WTC11 (cell line): ENCODE data around the gene CSF1. TPM values are rescaled to one million over a fixed set of nuclear protein-coding genes. Genes with fewer than 3 reads are reported as not detected.

Experiments used
- ATAC-seq: fragments of 200-7000 bp; cut with Tn5 transposase; 2 replicates; pipeline ENCODE4 v1.10.0; 2021; ENCODE audit warnings: mild to moderate bottlenecking, moderate library complexity
- CTCF ChIA-PET: fragments of 300-600 bp; sonication (Branson Sonifier 250); formaldehyde crosslinking; loops from one replicate; lab custom pipeline; 2021; ENCODE audit warnings: antibody characterized with exemption; lab: Charles Lee
- POLR2A ChIA-PET: fragments of 350-600 bp; sonication (Branson Sonifier 250); formaldehyde crosslinking; loops from one replicate; lab custom pipeline; 2021; ENCODE audit warnings: antibody characterized with exemption; lab: Charles Lee
- DNase-seq: peaks from one replicate; pipeline ENCODE4 v3.0.0; 2021; ENCODE audit warnings: low spot score
- H3K27ac Mint-ChIP-seq: 2 replicates; pipeline ENCODE4 v1.8.0; 2021; ENCODE audit warnings: mixed read lengths
- H3K27me3 Mint-ChIP-seq: 2 replicates; pipeline ENCODE4 v1.8.0; 2021; ENCODE audit warnings: low read depth, mild to moderate bottlenecking, moderate library complexity, mixed read lengths
- H3K36me3 Mint-ChIP-seq: 2 replicates; pipeline ENCODE4 v1.8.0; 2021; ENCODE audit warnings: mixed read lengths
- H3K4me1 Mint-ChIP-seq: 2 replicates; pipeline ENCODE4 v1.8.0; 2022; ENCODE audit warnings: mixed read lengths
- H3K4me3 Mint-ChIP-seq: 2 replicates; pipeline ENCODE4 v1.8.0; 2021; ENCODE audit warnings: mild to moderate bottlenecking, moderate library complexity, mixed read lengths
- H3K9me3 Mint-ChIP-seq: 2 replicates; pipeline ENCODE4 v1.8.0; 2021; ENCODE audit warnings: mixed read lengths
- ELF4 ChIP-seq: sonication (generic); formaldehyde crosslinking; IDR thresholded peaks from 2 replicates; pipeline ENCODE4 v1.8.1; 2022; ENCODE audit warnings: low read depth, mild to moderate bottlenecking, moderate library complexity, missing genetic modification reagents
- EMX1 ChIP-seq: fragments of 250-450 bp; sonication (Bioruptor Pico); IDR thresholded peaks from 2 replicates; pipeline ENCODE4 v1.8.0; 2021; ENCODE audit warnings: mild to moderate bottlenecking
- ESRRA ChIP-seq: sonication (generic); formaldehyde crosslinking; IDR thresholded peaks from 2 replicates; pipeline ENCODE4 v1.8.1; 2022; ENCODE audit warnings: mild to moderate bottlenecking, missing genetic modification reagents, borderline replicate concordance
- FOXJ3 ChIP-seq: sonication (generic); formaldehyde crosslinking; IDR thresholded peaks from 2 replicates; pipeline ENCODE4 v1.9.0; 2021; ENCODE audit warnings: missing genetic modification reagents, mild to moderate bottlenecking, borderline replicate concordance
- GRHL2 ChIP-seq: fragments of 250-450 bp; sonication (Bioruptor Pico); IDR thresholded peaks from 2 replicates; pipeline ENCODE4 v1.8.0; 2022; ENCODE audit warnings: mild to moderate bottlenecking, moderate library complexity; ENCODE audit not compliant: insufficient replicate concordance, severe bottlenecking
- HMGA2 ChIP-seq: fragments of 250-450 bp; sonication (Bioruptor Pico); IDR thresholded peaks from 2 replicates; pipeline ENCODE4 v1.4.0; 2021; ENCODE audit warnings: mild to moderate bottlenecking, moderate library complexity
- JUN ChIP-seq: sonication (generic); formaldehyde crosslinking; IDR thresholded peaks from 2 replicates; pipeline ENCODE4 v1.8.0; 2023; ENCODE audit warnings: mild to moderate bottlenecking, missing genetic modification reagents
- KAT7 ChIP-seq: sonication (generic); formaldehyde crosslinking; IDR thresholded peaks from 2 replicates; pipeline ENCODE4 v1.8.1; 2023; ENCODE audit warnings: missing genetic modification reagents, mild to moderate bottlenecking, borderline replicate concordance
- NFE2L1 ChIP-seq: sonication (generic); formaldehyde crosslinking; IDR thresholded peaks from 2 replicates; pipeline ENCODE4 v1.8.1; 2023; ENCODE audit warnings: missing genetic modification reagents
- NR1H2 ChIP-seq: sonication (generic); formaldehyde crosslinking; IDR thresholded peaks from 2 replicates; pipeline ENCODE4 v1.9.0; 2021; ENCODE audit warnings: mild to moderate bottlenecking, moderate library complexity, missing genetic modification reagents
- ZBTB21 ChIP-seq: sonication (generic); formaldehyde crosslinking; IDR thresholded peaks from 2 replicates; pipeline ENCODE4 v1.8.1; 2023; ENCODE audit warnings: mild to moderate bottlenecking, missing genetic modification reagents, borderline replicate concordance
- ZNF121 ChIP-seq: sonication (generic); formaldehyde crosslinking; IDR thresholded peaks from 2 replicates; pipeline ENCODE4 v1.8.0; 2023; ENCODE audit warnings: missing genetic modification reagents
- total RNA-seq: library from RNA; stranded (reverse); gene quantifications from 3 replicates; pipeline ENCODE4 v1.2.3, GENCODE V29; 2021
- TF ChIP-seq, protein P1 (sequence below): sonication (generic); formaldehyde crosslinking; IDR thresholded peaks from 2 replicates; pipeline ENCODE4 v1.8.0; 2023; ENCODE audit warnings: missing genetic modification reagents, mild to moderate bottlenecking, borderline replicate concordance
- TF ChIP-seq, protein P2 (sequence below): sonication (generic); formaldehyde crosslinking; IDR thresholded peaks from 2 replicates; pipeline ENCODE4 v1.8.1; 2022; ENCODE audit warnings: low read depth, mild to moderate bottlenecking, moderate library complexity, missing genetic modification reagents, borderline replicate concordance
- TF ChIP-seq, protein P3 (sequence below): sonication (generic); formaldehyde crosslinking; IDR thresholded peaks from 2 replicates; pipeline ENCODE4 v1.8.1; 2023; ENCODE audit warnings: mild to moderate bottlenecking, missing genetic modification reagents, moderate library complexity
- TF ChIP-seq, protein P4 (sequence below): sonication (generic); formaldehyde crosslinking; IDR thresholded peaks from 2 replicates; pipeline ENCODE4 v1.8.0; 2022; ENCODE audit warnings: mild to moderate bottlenecking, missing genetic modification reagents
- TF ChIP-seq, protein P5 (sequence below): sonication (generic); formaldehyde crosslinking; IDR thresholded peaks from 2 replicates; pipeline ENCODE4 v1.8.1; 2023; ENCODE audit warnings: mild to moderate bottlenecking, moderate library complexity, missing genetic modification reagents
- TF ChIP-seq, protein P6 (sequence below): fragments of 250-450 bp; sonication (Bioruptor Pico); IDR thresholded peaks from 2 replicates; pipeline ENCODE4 v2.1.2; 2022; ENCODE audit warnings: mild to moderate bottlenecking, moderate library complexity
- TF ChIP-seq, protein P7 (sequence below): fragments of 250-450 bp; sonication (Bioruptor Pico); IDR thresholded peaks from 2 replicates; pipeline ENCODE4 v1.9.0; 2021; ENCODE audit warnings: mild to moderate bottlenecking

Gene CSF1
- total RNA-seq, 1 experiment from 2014 or later: 3.0 TPM

DNA sequence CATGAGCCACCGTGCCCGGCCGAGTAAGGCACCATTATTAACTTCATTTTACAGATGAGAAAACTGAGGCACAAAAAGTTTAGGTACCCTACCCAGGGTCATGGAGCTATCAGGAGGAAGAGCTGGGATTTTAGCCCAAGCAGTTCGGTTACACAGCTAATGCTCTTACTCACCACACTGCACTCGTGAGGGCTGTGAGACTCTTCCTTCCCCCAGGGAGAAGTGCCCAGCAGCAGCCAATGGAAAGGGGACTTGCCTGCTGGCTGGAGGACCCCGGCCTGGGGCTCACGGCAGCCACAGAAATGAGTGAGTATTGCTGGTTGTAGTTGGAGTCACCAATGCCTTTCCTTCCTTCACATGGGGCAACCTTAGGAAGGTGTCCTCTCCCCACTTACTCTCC lies 5.2 kb upstream of the CSF1 start (continued):
- TF ChIP-seq, protein P1, sequence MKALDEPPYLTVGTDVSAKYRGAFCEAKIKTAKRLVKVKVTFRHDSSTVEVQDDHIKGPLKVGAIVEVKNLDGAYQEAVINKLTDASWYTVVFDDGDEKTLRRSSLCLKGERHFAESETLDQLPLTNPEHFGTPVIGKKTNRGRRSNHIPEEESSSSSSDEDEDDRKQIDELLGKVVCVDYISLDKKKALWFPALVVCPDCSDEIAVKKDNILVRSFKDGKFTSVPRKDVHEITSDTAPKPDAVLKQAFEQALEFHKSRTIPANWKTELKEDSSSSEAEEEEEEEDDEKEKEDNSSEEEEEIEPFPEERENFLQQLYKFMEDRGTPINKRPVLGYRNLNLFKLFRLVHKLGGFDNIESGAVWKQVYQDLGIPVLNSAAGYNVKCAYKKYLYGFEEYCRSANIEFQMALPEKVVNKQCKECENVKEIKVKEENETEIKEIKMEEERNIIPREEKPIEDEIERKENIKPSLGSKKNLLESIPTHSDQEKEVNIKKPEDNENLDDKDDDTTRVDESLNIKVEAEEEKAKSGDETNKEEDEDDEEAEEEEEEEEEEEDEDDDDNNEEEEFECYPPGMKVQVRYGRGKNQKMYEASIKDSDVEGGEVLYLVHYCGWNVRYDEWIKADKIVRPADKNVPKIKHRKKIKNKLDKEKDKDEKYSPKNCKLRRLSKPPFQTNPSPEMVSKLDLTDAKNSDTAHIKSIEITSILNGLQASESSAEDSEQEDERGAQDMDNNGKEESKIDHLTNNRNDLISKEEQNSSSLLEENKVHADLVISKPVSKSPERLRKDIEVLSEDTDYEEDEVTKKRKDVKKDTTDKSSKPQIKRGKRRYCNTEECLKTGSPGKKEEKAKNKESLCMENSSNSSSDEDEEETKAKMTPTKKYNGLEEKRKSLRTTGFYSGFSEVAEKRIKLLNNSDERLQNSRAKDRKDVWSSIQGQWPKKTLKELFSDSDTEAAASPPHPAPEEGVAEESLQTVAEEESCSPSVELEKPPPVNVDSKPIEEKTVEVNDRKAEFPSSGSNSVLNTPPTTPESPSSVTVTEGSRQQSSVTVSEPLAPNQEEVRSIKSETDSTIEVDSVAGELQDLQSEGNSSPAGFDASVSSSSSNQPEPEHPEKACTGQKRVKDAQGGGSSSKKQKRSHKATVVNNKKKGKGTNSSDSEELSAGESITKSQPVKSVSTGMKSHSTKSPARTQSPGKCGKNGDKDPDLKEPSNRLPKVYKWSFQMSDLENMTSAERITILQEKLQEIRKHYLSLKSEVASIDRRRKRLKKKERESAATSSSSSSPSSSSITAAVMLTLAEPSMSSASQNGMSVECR (CRISPR knock-in tag): no peak
- no peak for TF ChIP-seq ESRRA (CRISPR knock-in tag)
- TF ChIP-seq, protein P2, sequence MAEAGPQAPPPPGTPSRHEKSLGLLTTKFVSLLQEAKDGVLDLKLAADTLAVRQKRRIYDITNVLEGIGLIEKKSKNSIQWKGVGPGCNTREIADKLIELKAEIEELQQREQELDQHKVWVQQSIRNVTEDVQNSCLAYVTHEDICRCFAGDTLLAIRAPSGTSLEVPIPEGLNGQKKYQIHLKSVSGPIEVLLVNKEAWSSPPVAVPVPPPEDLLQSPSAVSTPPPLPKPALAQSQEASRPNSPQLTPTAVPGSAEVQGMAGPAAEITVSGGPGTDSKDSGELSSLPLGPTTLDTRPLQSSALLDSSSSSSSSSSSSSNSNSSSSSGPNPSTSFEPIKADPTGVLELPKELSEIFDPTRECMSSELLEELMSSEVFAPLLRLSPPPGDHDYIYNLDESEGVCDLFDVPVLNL (CRISPR knock-in tag): no peak
- TF ChIP-seq, protein P3, sequence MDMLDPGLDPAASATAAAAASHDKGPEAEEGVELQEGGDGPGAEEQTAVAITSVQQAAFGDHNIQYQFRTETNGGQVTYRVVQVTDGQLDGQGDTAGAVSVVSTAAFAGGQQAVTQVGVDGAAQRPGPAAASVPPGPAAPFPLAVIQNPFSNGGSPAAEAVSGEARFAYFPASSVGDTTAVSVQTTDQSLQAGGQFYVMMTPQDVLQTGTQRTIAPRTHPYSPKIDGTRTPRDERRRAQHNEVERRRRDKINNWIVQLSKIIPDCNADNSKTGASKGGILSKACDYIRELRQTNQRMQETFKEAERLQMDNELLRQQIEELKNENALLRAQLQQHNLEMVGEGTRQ (CRISPR knock-in tag): no peak
- no peak for TF ChIP-seq EMX1 (CRISPR knock-in tag)

DNA sequence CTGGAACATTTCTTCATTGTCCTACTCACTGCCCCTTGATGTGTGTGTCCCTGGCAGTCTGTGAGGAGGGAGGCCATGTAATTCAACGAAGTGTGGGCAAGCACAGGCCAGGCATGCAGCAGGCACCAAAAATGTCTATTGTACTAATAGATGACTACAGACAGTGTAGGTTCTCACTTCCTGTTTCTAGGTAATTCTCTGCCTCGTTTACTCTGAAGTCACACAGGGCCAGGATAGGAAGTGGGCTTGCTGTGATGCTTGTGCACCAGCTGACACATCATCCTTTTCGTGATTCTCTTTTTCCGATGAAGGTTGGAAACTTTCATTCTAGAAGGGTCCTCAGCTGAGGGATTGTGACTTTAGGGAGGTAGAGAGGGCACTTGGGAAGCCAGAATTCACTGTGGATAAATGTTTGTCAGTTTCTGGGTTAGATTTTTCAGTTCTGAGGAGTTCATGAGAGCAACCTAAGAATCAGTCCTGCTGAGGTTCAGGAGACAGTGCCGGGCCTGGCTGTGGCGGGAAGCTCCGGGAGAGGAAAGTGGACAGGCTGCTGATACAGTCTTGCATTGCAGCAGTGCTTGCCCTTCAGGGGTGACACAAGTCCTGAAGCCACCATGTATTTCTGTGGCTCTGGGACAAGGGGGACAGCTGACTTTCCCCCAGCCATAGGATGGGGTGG lies 4.3 kb upstream of the CSF1 start:
- TF ChIP-seq ELF4 (CRISPR knock-in tag) (no peak), ZNF121 (no peak), FOXJ3 (CRISPR knock-in tag) (no peak), GRHL2 (CRISPR knock-in tag) (no peak), NFE2L1 (CRISPR knock-in tag) (no peak), KAT7 (CRISPR knock-in tag) (no peak), NR1H2 (CRISPR knock-in tag) (no peak), HMGA2 (CRISPR knock-in tag) (no peak), JUN (CRISPR knock-in tag) (no peak), ZBTB21 (CRISPR knock-in tag) (no peak)
- TF ChIP-seq, protein P4, sequence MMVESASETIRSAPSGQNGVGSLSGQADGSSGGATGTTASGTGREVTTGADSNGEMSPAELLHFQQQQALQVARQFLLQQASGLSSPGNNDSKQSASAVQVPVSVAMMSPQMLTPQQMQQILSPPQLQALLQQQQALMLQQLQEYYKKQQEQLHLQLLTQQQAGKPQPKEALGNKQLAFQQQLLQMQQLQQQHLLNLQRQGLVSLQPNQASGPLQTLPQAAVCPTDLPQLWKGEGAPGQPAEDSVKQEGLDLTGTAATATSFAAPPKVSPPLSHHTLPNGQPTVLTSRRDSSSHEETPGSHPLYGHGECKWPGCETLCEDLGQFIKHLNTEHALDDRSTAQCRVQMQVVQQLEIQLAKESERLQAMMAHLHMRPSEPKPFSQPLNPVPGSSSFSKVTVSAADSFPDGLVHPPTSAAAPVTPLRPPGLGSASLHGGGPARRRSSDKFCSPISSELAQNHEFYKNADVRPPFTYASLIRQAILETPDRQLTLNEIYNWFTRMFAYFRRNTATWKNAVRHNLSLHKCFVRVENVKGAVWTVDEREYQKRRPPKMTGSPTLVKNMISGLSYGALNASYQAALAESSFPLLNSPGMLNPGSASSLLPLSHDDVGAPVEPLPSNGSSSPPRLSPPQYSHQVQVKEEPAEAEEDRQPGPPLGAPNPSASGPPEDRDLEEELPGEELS (CRISPR knock-in tag): no peak
- TF ChIP-seq, protein P5, sequence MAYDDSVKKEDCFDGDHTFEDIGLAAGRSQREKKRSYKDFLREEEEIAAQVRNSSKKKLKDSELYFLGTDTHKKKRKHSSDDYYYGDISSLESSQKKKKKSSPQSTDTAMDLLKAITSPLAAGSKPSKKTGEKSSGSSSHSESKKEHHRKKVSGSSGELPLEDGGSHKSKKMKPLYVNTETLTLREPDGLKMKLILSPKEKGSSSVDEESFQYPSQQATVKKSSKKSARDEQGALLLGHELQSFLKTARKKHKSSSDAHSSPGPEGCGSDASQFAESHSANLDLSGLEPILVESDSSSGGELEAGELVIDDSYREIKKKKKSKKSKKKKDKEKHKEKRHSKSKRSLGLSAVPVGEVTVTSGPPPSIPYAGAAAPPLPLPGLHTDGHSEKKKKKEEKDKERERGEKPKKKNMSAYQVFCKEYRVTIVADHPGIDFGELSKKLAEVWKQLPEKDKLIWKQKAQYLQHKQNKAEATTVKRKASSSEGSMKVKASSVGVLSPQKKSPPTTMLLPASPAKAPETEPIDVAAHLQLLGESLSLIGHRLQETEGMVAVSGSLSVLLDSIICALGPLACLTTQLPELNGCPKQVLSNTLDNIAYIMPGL (CRISPR knock-in tag): no peak
- TF ChIP-seq, protein P6, sequence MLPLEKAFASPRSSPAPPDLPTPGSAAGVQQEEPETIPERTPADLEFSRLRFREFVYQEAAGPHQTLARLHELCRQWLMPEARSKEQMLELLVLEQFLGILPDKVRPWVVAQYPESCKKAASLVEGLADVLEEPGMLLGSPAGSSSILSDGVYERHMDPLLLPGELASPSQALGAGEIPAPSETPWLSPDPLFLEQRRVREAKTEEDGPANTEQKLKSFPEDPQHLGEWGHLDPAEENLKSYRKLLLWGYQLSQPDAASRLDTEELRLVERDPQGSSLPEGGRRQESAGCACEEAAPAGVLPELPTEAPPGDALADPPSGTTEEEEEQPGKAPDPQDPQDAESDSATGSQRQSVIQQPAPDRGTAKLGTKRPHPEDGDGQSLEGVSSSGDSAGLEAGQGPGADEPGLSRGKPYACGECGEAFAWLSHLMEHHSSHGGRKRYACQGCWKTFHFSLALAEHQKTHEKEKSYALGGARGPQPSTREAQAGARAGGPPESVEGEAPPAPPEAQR (CRISPR knock-in tag): no peak
- TF ChIP-seq, protein P7, sequence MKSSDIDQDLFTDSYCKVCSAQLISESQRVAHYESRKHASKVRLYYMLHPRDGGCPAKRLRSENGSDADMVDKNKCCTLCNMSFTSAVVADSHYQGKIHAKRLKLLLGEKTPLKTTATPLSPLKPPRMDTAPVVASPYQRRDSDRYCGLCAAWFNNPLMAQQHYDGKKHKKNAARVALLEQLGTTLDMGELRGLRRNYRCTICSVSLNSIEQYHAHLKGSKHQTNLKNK (CRISPR knock-in tag): no peak
- TF ChIP-seq, protein P3 (CRISPR knock-in tag): no peak
- no peak overlapping the region for H3K4me3 Mint-ChIP-seq
- no peaks in the 10 kb centered on the region for H3K9me3 Mint-ChIP-seq
- peaks cover 19% of the 10 kb centered on the region for H3K4me1 Mint-ChIP-seq
- POLR2A ChIA-PET: no interaction called here
- CTCF ChIA-PET: interaction anchor here (2.4 to 2.9 kb wide), 2 partner anchors 17 to 79 kb away, joined by 7 to 9 read pairs; partner anchors contain the start of gene AHCYL1
- ATAC-seq (no peak), DNase-seq (no peak)
- H3K27ac Mint-ChIP-seq: no peak overlapping the region
- H3K36me3 Mint-ChIP-seq: no peaks in the 10 kb centered on the region
- peaks cover 34% of the 10 kb centered on the region for H3K27me3 Mint-ChIP-seq
